ENCODE data around the gene SLC16A3.

Gene SLC16A3

GRCh38 chr17:82225368-82226029 lies 3.3 kb upstream of the SLC16A3 start:
- DNase-seq (ENCODE audit: low read depth) = no peak
- TF ChIP-seq CTCF (IDR thresholded peaks at IDR 0.05; ENCODE audit: insufficient read depth, low read depth, low read length, missing control alignments) = no peak
- no peak overlapping the region for H3K4me3 ChIP-seq (ENCODE audit: low read length)

DNA sequence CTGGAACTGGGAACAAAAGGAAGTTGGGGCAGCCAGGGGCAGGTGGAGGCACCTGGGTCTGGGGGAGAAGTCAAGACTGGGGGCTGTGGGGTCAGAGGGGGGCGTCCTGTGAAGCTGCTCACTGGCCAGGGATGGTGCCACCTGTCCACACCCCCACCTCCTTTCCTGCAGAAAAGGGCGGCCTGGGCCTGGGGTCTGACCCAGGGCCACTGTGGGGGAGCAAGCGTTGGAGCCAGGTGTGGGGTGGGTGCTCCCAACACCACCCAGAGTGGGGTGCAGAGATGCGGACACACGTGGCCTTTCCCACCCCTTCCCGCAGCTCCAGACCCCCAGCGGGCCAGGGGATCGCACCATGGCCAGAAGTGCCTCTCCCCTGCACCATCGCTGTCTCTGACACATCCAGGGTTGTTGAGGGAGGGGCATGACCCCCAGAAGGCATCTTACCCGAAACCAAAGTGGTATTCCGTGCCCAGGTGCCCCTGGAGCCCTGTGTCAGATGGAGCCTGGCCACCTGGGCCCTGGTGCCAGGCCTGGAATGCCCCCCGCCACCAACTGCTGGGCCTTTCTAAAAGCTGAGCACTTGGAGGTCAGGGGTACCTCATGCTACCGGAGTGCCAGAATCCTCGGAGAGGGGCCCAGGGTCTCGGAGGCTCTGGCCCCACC lies 2.6 kb upstream of the SLC16A3 start:
- DNase-seq (ENCODE audit: low read depth) = no peak
- TF ChIP-seq CTCF (IDR thresholded peaks at IDR 0.05; ENCODE audit: insufficient read depth, low read depth, low read length, missing control alignments) = no peak
- no peak overlapping the region for H3K4me3 ChIP-seq (ENCODE audit: low read length)

DNA sequence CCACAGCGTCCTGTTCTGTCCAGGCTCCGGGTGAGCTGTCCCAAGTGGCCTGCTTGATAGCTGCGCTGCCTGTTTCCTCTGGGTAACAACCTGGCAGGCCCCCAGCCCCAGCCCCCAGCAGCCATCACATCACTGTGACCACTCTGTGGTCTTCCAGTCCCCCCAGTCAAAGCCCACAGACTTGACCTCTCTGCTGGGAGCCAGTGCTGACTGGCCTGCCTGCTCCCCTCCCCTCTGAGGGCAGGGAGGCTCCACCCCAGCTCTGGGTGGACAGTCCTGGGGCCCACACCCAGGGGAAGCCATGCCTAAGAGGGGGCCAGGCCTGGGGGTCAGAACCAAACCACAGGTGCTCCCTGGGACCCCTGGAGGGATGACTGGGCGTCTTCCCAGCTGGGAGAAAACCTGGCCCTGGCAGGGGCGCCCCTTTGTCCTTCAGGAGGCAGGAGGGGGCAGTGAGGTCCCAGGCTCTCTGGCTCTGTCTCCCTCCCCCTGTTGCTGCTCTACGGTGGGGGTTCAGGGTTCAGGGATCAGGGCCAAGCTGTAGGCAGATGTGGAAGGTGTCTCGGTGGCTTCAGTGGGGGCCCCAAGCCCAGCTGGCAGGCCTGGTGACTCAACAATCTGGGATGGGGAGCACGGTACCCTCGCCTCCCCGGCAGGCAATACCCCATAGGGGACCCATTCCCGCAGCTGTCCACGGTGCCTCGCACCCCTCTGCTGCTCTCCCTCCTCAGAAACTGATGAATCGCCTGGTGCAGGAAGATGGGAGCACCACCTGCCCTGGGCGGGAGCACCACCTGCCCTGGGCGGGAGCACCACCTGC lies 1.8 kb upstream of the SLC16A3 start:
- no peak overlapping the region for H3K4me3 ChIP-seq (ENCODE audit: low read length)
- DNase-seq (ENCODE audit: low read depth) = no peak
- no peak for TF ChIP-seq CTCF (IDR thresholded peaks at IDR 0.05; ENCODE audit: insufficient read depth, low read depth, low read length, missing control alignments)

GRCh38 chr17:82227629-82228277 lies 1.1 kb upstream of the SLC16A3 start:
- no peak overlapping the region for H3K4me3 ChIP-seq (ENCODE audit: low read length)
- no peak for DNase-seq (ENCODE audit: low read depth)
- no peak for TF ChIP-seq CTCF (IDR thresholded peaks at IDR 0.05; ENCODE audit: insufficient read depth, low read depth, low read length, missing control alignments)

GRCh38 chr17:82228278-82228841 lies 482 bp upstream of the SLC16A3 start:
- H3K4me3 ChIP-seq (ENCODE audit: low read length) = peak overlapping the region; percentile 39
- DNase-seq (ENCODE audit: low read depth) = no peak
- no peak for TF ChIP-seq CTCF (IDR thresholded peaks at IDR 0.05; ENCODE audit: insufficient read depth, low read depth, low read length, missing control alignments)

DNA sequence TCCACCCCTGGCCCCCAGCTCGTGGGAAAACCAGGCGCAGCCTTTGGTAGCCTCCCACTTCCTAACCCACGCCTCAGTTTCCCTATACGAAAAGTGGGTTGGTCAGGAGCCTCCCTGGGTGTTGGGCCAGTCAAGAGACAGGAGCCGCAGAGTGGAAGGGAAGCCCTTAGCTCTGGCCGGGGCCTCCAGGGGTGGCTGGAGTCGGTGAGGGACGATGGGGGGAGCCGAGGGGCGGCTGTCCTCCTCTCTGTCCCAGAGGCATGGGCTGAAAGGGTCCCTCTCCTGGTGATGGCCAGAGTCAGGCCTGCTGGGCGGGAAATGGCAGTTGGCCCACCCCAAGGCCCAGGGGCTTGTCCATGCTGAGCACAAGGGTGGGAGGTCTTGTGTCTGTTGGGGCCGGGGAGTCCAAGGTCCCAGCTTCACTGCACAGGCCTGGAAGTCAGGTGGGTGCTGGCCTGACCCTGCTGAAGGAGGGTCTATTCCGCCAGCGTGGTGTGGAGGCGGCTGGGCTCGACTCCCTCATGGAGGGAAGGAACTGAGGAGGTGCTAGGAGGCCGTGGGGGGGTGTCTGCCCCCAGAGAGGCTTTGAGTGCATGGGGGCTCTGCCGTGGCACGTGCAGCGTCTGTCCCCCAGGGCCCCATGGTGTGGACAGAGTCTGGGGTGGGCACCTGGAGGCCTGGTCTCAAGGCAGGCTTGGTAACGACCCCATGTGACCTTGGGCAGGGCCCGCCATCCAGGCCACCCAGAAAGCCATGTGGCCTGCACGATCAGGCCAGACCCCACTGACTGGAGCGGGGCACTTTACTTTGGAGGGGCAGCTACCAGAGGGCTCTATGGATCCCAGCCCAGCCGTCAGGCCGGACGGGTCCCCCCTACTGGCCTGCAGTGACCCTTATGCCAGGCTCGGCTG lies 1.1 kb downstream of the SLC16A3 start:
- no peak for TF ChIP-seq CTCF (IDR thresholded peaks at IDR 0.05; ENCODE audit: insufficient read depth, low read depth, low read length, missing control alignments)
- no peak for DNase-seq (ENCODE audit: low read depth)
- H3K4me3 ChIP-seq (ENCODE audit: low read length) = peak overlapping the region; percentile 76
